GOT3 (cell line): ENCODE data around the gene TKTL2.
"Not testable (repeated sequence)": the region's sequence is repeated elsewhere in the genome, so short reads cannot be mapped to it uniquely, and the experiment has no call there.

Experiments used
- DNase-seq: peaks from one replicate; lab custom pipeline; 2025; ENCODE audit warnings: mixed read lengths; lab: John Stamatoyannopoulos, UW

TKTL2 gene

GRCh38 chr4:163447481-163447880, 26.1 kb downstream of the TKTL2 start:
- no peak for DNase-seq

GRCh38 chr4:163447023-163447422, 26.5 kb downstream of the TKTL2 start:
- not testable (repeated sequence) for DNase-seq

GRCh38 chr4:163440040-163440439, 33.5 kb downstream of the TKTL2 start:
- DNase-seq: no peak
